ENCODE results near the gene CARD19. TPM values are rescaled to one million over a fixed set of nuclear protein-coding genes. Genes with fewer than 3 reads are reported as not detected.

The CARD19 gene
- total and polyA plus RNA-seq, 9 of the 15 experiments (the other 6 are each of a cell fraction or from before 2014, with no cell fraction given) = 0.90 to 34.9 (median 14.6) TPM

DNA sequence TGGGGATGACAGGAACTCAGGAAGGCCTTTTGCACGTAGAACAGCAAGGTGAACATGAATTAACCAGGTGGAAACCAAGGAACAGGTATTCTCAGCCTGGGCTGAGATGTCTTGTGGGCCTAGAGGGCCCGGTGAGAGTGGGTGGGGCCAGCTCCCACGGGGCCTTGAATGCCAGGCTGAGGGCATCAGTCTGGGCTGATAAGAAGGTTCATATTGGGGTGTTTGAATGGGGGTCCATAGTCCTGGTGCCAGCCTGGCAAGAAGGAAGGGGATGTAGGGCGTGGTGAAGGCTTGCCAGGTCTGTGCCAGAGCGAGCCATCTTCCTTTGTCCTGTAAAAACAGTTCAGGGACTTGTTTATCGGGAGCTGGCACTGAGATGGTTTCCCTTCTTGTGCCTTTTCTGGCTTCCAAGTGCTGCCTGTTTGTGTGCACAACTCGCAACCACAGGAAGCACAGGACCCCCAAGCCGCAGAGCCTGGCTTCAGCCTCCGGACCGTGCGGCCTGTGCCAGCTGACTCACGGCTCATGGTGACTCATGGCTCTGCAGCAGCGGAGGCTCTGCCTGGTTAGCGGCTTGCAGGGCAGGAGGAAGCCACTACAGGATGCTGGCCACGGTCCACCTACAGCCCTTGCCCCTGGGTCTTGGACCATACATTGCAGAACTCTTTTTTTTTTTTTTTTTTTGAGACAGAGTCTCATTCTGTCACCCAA is 2.4 kb downstream of the CARD19 start (continued):
- TF ChIP-seq, protein P1, sequence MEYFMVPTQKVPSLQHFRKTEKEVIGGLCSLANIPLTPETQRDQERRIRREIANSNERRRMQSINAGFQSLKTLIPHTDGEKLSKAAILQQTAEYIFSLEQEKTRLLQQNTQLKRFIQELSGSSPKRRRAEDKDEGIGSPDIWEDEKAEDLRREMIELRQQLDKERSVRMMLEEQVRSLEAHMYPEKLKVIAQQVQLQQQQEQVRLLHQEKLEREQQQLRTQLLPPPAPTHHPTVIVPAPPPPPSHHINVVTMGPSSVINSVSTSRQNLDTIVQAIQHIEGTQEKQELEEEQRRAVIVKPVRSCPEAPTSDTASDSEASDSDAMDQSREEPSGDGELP (CRISPR knock-in tag; IDR thresholded peaks at IDR 0.05; ENCODE audit: borderline replicate concordance) = peak; percentile 93
- TF ChIP-seq SMARCE1 (IDR thresholded peaks at IDR 0.05) (peak; percentile 70; the same call in 1 of the 2 replicates), CREM (IDR thresholded peaks at IDR 0.05; ENCODE audit: low read depth) (0 out of 2 replicates have a peak, but pooled peaks have one; percentile 21), ARID1B (IDR thresholded peaks at IDR 0.05) (peak; percentile 63), CTBP1 (IDR thresholded peaks at IDR 0.05; ENCODE audit: borderline replicate concordance) (0 out of 2 replicates have a peak, but pooled peaks have one; percentile 21), CSDE1 (IDR thresholded peaks at IDR 0.05) (no peak), JUND (IDR thresholded peaks at IDR 0.05; ENCODE audit: borderline replicate concordance, low read depth, low read length) (peak; percentile 87), JUND (tag; IDR thresholded peaks at IDR 0.05; ENCODE audit: borderline replicate concordance, low read depth, low read length) (peak; percentile 67; the same call in 2 of the 3 replicates), BHLHE40 (IDR thresholded peaks at IDR 0.05; ENCODE audit: low read length) (peak; percentile 88), SMARCA4 (IDR thresholded peaks at IDR 0.05) (peak; percentile 64; the same call in 1 of the 2 replicates), ZFP1 (CRISPR knock-in tag; IDR thresholded peaks at IDR 0.05) (no peak), DPF2 (IDR thresholded peaks at IDR 0.05) (peak; percentile 57)
- TF ChIP-seq, protein P2, sequence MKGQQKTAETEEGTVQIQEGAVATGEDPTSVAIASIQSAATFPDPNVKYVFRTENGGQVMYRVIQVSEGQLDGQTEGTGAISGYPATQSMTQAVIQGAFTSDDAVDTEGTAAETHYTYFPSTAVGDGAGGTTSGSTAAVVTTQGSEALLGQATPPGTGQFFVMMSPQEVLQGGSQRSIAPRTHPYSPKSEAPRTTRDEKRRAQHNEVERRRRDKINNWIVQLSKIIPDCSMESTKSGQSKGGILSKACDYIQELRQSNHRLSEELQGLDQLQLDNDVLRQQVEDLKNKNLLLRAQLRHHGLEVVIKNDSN (CRISPR knock-in tag; IDR thresholded peaks at IDR 0.05) = peak; percentile 34; the same call in 1 of the 2 replicates
- TF ChIP-seq, protein P3, sequence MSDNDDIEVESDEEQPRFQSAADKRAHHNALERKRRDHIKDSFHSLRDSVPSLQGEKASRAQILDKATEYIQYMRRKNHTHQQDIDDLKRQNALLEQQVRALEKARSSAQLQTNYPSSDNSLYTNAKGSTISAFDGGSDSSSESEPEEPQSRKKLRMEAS (CRISPR knock-in tag; IDR thresholded peaks at IDR 0.05) = peak; percentile 62; the same call in 1 of the 2 replicates
- TF ChIP-seq, protein P4, sequence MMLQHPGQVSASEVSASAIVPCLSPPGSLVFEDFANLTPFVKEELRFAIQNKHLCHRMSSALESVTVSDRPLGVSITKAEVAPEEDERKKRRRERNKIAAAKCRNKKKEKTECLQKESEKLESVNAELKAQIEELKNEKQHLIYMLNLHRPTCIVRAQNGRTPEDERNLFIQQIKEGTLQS (IDR thresholded peaks at IDR 0.05) = peak; percentile 91
- TF ChIP-seq, protein P4 (CRISPR knock-in tag; conservative IDR thresholded peaks at IDR 0.05) = no peak
- TF ChIP-seq, protein P5, sequence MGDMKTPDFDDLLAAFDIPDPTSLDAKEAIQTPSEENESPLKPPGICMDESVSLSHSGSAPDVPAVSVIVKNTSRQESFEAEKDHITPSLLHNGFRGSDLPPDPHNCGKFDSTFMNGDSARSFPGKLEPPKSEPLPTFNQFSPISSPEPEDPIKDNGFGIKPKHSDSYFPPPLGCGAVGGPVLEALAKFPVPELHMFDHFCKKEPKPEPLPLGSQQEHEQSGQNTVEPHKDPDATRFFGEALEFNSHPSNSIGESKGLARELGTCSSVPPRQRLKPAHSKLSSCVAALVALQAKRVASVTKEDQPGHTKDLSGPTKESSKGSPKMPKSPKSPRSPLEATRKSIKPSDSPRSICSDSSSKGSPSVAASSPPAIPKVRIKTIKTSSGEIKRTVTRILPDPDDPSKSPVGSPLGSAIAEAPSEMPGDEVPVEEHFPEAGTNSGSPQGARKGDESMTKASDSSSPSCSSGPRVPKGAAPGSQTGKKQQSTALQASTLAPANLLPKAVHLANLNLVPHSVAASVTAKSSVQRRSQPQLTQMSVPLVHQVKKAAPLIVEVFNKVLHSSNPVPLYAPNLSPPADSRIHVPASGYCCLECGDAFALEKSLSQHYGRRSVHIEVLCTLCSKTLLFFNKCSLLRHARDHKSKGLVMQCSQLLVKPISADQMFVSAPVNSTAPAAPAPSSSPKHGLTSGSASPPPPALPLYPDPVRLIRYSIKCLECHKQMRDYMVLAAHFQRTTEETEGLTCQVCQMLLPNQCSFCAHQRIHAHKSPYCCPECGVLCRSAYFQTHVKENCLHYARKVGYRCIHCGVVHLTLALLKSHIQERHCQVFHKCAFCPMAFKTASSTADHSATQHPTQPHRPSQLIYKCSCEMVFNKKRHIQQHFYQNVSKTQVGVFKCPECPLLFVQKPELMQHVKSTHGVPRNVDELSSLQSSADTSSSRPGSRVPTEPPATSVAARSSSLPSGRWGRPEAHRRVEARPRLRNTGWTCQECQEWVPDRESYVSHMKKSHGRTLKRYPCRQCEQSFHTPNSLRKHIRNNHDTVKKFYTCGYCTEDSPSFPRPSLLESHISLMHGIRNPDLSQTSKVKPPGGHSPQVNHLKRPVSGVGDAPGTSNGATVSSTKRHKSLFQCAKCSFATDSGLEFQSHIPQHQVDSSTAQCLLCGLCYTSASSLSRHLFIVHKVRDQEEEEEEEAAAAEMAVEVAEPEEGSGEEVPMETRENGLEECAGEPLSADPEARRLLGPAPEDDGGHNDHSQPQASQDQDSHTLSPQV (IDR thresholded peaks at IDR 0.05) = 0 out of 2 replicates have a peak, but pooled peaks have one; percentile 27
- TF ChIP-seq, protein P6, sequence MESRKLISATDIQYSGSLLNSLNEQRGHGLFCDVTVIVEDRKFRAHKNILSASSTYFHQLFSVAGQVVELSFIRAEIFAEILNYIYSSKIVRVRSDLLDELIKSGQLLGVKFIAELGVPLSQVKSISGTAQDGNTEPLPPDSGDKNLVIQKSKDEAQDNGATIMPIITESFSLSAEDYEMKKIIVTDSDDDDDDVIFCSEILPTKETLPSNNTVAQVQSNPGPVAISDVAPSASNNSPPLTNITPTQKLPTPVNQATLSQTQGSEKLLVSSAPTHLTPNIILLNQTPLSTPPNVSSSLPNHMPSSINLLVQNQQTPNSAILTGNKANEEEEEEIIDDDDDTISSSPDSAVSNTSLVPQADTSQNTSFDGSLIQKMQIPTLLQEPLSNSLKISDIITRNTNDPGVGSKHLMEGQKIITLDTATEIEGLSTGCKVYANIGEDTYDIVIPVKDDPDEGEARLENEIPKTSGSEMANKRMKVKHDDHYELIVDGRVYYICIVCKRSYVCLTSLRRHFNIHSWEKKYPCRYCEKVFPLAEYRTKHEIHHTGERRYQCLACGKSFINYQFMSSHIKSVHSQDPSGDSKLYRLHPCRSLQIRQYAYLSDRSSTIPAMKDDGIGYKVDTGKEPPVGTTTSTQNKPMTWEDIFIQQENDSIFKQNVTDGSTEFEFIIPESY (CRISPR knock-in tag; IDR thresholded peaks at IDR 0.05) = peak; percentile 74; the same call in 1 of the 2 replicates

Measured in K562 (cell line).